T-helper 1 cell treated with Interleukin-12 subunit alpha and Interleukin-12 subunit beta and Interleukin-4 antibody, amounts not matched to agents 30 μg/mL and 1 μg/mL, for 36 hours (primary cell): ENCODE data around the gene KDM4E.

Experiments used
- H3K27ac Mint-ChIP-seq: one replicate; pipeline ENCODE4 v1.8.0; 2021; ENCODE audit warnings: mild to moderate bottlenecking, mixed read lengths
- H3K27me3 Mint-ChIP-seq: one replicate; pipeline ENCODE4 v1.8.0; 2021; ENCODE audit warnings: low read depth, mixed read lengths
- H3K36me3 Mint-ChIP-seq: one replicate; pipeline ENCODE4 v1.8.0; 2021; ENCODE audit warnings: low read depth, mixed read lengths
- H3K4me1 Mint-ChIP-seq: one replicate; pipeline ENCODE4 v1.8.0; 2021; ENCODE audit warnings: low read depth, mixed read lengths
- H3K4me3 Mint-ChIP-seq: one replicate; pipeline ENCODE4 v1.8.0; 2021; ENCODE audit warnings: mild to moderate bottlenecking, moderate library complexity, mixed read lengths
- H3K9me3 Mint-ChIP-seq: one replicate; pipeline ENCODE4 v1.8.0; 2021; ENCODE audit warnings: mixed read lengths

KDM4E gene

GRCh38 chr11:95067039-95067840 is 42.2 kb downstream of the KDM4E start:
- H3K27ac Mint-ChIP-seq: peak overlapping the region; percentile 98
- H3K27me3 Mint-ChIP-seq: peaks cover 24% of the 10 kb centered on the region
- peak overlapping the region; percentile 98 for H3K4me3 Mint-ChIP-seq
- no peaks in the 10 kb centered on the region for H3K9me3 Mint-ChIP-seq
- peaks cover 23% of the 10 kb centered on the region for H3K4me1 Mint-ChIP-seq
- H3K36me3 Mint-ChIP-seq: peaks cover 13% of the 10 kb centered on the region

- Mint-ChIP-seq H3K4me3 (peak overlapping the region; percentile 98), H3K9me3 (no peaks in the 10 kb centered on the region), H3K27ac (peak overlapping the region; percentile 98)
Measured at GRCh38 chr11:95067841-95068219, 42.8 kb downstream of the KDM4E start.

GRCh38 chr11:95068549-95068948 is 43.5 kb downstream of the KDM4E start:
- Mint-ChIP-seq H3K9me3 (no peaks in the 10 kb centered on the region), H3K27me3 (peaks cover 14% of the 10 kb centered on the region), H3K4me3 (peak overlapping the region; percentile 98), H3K4me1 (peaks cover 28% of the 10 kb centered on the region), H3K27ac (peak overlapping the region; percentile 98), H3K36me3 (peaks cover 15% of the 10 kb centered on the region)

More at GRCh38 chr11:95067841-95068219, 42.8 kb downstream of the KDM4E start:
- Mint-ChIP-seq H3K36me3 (peaks cover 13% of the 10 kb centered on the region), H3K4me1 (peaks cover 25% of the 10 kb centered on the region), H3K27me3 (peaks cover 18% of the 10 kb centered on the region)

GRCh38 chr11:95070471-95070870 is 45.4 kb downstream of the KDM4E start:
- Mint-ChIP-seq H3K27ac (no peak overlapping the region), H3K4me3 (peak overlapping the region; percentile 2), H3K9me3 (no peaks in the 10 kb centered on the region), H3K36me3 (peaks cover 15% of the 10 kb centered on the region), H3K27me3 (no peaks in the 10 kb centered on the region), H3K4me1 (peaks cover 32% of the 10 kb centered on the region)

- Mint-ChIP-seq H3K27me3 (no peaks in the 10 kb centered on the region), H3K4me1 (peaks cover 36% of the 10 kb centered on the region), H3K4me3 (no peak overlapping the region), H3K9me3 (no peaks in the 10 kb centered on the region), H3K36me3 (peaks cover 15% of the 10 kb centered on the region), H3K27ac (no peak overlapping the region)
Measured at GRCh38 chr11:95072948-95073347, 47.9 kb downstream of the KDM4E start.

GRCh38 chr11:95074792-95075563 is 49.9 kb downstream of the KDM4E start:
- Mint-ChIP-seq H3K9me3 (no peaks in the 10 kb centered on the region), H3K27ac (no peak overlapping the region), H3K36me3 (peaks cover 9% of the 10 kb centered on the region), H3K4me1 (peaks cover 30% of the 10 kb centered on the region), H3K4me3 (no peak overlapping the region), H3K27me3 (no peaks in the 10 kb centered on the region)

- no peak overlapping the region for H3K27ac Mint-ChIP-seq
- H3K4me3 Mint-ChIP-seq: no peak overlapping the region
- no peaks in the 10 kb centered on the region for H3K9me3 Mint-ChIP-seq
- peaks cover 26% of the 10 kb centered on the region for H3K4me1 Mint-ChIP-seq
- H3K27me3 Mint-ChIP-seq: no peaks in the 10 kb centered on the region
- H3K36me3 Mint-ChIP-seq: peaks cover 2% of the 10 kb centered on the region
Measured at GRCh38 chr11:95076416-95076815, 51.4 kb downstream of the KDM4E start.

- Mint-ChIP-seq H3K9me3 (no peaks in the 10 kb centered on the region), H3K4me1 (peaks cover 23% of the 10 kb centered on the region), H3K27ac (no peak overlapping the region), H3K27me3 (no peaks in the 10 kb centered on the region), H3K4me3 (no peak overlapping the region), H3K36me3 (peaks cover 2% of the 10 kb centered on the region)
Measured at GRCh38 chr11:95076981-95077380, 51.9 kb downstream of the KDM4E start.
